Stimulated activated CD8-positive, alpha-beta memory T cell treated with anti-CD3 and anti-CD28 coated beads, Interleukin-4, amount 100 ng/mL, for 1 hour (primary cell): ENCODE measurements around the gene CASP10.

Experiments used
- DNase-seq, 2 donors: peaks; one replicate each; pipeline ENCODE4 v3.0.0-alpha.2; 2020; ENCODE audit warnings: low read depth in 2 of 2, low spot score in 1 of 2

Gene CASP10

DNA sequence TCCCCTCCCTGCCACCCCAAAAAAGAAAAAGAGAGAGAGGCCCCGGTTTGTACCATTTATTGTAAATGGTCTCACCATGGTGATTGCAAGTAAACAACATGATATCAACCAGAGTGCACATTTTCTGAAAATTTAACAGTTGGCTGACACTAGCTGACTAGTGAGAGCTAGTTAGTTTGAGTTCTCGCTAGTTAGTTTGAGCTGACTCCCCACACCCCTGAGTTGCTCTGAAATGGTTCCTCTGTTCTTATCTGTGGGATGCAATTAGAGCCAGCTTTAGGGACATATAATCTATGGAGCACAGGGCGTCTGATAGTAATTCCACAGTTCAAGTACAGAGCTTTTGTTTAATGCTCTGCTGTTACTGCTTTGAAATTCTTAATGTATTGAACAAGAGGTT lies 13.1 kb downstream of the CASP10 start:
- no peak for DNase-seq

DNA sequence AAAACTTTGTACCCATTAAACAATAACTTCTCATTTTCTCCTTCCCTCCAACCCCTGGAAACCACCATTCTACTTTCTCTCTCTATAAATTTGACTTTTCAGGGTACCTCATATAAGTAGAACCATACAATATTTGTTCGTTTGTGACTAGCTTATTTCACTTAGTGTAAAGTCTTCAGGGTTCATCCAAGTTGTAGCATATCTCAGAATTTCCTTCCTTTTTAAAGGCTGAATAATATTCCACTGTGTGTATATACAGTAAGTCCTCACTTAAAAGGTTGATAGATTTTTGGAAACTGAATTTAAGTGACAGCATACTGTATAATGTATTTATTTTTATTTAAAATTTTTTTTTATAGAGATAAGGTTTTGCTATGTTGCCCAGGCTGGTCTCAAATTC lies 13.9 kb downstream of the CASP10 start:
- no peak for DNase-seq

DNA sequence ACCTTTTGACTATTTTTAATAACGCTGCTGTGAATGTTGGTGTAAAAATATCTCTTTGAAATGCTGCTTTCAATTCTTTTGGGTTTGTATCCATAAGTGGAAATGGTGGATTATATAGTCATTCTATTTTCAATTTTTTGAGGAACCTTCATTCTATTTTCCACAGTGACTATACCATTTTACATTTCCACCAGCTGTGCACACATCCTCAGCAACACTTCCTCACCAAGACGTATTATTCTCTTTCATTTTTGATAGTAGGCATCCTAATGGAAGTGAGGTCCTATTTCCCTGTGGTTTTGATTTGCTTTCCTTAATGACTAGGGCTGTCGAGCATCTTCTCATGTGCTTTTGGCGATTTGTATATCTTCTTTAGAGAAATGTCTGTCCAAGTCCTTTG lies 14.8 kb downstream of the CASP10 start:
- no peak for DNase-seq

DNA sequence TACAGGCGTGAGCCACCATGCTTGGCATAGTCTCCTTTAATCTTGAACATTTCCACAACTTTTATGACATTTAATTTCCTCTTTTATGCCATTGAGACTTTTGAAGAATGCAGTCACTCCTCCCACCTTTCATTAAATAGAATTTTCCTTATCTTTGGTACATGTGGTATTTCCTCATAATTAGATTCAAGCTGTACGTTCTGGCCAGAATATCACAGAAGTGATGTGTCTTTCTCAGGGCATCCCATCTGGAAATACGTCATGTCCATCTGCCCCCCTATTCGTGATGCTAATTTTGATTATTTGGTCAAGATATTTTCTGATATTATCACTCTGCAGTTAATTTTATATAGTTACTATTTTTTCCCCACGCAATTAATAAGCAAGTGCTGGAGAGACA lies 16.9 kb downstream of the CASP10 start:
- no peak for DNase-seq

DNA sequence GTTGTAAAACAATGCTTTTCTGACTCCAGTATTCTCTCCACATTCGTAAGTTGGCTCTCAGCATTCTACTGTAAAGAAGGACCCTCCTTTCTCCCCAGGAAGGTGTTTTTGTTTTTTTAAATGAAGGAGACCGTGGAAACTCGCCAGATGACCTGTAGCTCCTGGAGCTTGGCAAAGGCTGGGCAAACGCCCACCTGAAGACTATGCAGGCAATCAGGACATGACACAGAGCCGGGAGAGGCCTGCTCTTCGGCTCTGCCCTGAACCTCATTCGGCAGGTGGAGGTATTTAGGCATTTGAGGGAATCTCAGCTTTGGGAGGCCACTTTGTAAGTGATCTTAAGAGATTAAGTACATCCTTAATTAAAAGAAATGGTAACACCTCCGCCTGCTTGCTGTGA lies 17.4 kb downstream of the CASP10 start:
- no peak for DNase-seq

DNA sequence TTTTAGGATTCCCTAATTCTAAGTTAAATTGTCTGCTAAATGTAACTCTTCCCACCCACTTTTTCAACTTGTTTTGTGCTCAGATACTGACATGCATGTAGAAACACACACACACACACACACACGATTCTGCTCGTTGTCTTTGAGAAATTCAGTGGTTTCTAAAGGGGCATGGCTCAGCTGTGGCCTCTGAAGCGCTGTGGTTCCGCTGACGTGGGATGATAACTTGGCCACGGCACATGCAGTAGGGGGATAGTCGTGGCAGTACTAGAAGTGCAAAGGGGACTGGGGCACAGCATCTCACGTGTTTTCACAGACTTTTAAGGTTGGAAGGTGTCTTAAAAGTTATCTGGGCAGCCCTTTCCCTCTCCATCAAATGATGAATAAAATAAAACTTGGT lies 18.4 kb downstream of the CASP10 start:
- no peak for DNase-seq

DNA sequence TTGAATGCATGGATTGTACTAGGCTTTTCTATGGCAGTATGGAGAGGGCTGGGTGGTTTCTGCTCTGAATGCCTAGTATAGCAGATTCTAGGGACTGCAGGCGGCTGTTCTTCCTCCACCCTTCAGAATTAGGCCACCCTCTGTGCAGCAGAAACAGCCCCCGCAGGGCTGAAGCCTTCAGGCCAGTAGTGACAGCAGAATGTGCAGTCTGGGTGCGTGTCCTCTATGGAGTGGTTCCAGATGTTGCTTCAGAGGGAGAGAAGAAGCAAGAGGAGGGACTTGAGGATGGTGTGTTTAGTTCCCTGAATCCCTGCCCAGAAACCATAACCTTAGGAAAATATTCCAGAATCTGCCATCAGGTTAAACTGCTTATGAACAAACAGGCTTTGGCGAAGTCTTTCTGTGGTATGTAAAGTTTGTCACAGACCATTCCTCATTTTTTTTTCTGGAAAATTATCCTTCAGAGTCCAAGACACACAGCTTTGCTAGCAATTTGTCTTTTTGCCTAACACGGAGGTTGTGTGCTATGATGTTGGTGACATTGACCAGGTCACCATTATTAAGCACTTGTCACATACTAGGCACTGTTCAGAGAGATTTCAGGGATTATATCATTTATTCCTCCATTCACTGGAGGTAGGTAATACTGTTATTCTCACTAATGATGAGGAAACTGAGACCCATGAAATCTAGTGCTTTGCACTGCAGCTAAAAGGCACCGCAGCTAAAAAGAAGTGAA lies 21.1 kb downstream of the CASP10 start:
- no peak for DNase-seq

DNA sequence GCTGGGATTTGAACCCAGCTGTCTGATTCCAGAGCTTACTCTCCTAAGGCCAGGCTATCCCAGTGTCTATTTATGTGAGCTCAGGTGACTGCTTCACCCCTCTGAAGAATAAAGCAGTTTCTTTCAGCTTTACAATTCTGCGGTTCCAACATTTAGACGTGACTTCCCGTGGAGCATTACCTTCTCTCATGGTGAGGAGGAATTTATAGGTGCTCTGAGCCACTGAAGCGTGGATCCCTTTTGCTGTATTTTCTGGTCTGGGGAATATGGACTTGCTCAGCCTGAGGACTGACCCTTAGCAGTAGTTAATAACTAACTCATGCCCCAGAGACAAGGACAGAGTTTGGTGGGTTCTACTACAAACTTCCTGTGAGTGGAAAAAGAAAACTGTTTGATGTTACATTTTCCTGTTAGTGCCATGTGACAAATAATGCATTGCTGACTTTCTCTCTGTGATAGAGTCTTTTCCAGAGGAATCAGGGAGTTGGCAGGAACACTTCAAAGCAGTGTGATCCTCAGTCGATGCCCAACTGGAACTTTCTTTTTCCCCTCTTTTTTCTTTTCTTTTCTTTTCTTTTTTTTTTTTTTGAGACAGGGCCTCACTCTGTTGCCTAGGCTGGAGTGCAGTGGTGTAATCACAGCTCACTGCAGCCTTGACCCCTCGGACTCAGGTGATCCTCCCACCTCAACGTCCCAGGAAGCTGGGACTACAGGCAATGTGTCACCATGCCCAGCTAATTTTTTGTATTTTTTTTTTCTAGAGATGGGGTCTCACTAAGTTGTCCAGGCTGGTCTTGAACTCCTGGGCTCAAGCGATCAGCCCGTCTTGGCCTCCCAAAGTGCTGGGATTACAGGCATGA lies 21.9 kb downstream of the CASP10 start:
- DNase-seq = no peak

DNA sequence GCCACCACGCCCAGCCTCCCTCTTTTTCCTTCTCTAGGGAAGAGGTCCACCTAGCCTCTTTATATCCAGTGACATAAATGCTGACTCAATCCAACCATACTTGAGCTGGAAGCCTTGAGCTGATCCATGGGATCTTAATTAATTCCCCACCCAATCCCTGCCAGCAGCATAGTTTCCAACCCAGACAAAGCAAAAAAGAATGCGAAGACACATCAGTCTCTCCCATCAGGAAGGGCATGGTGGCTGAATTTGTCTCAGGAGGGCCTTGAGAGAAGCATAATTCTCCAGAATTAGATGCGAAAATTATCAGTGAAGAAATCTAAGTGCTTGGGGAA lies 22.5 kb downstream of the CASP10 start:
- DNase-seq = no peak

DNA sequence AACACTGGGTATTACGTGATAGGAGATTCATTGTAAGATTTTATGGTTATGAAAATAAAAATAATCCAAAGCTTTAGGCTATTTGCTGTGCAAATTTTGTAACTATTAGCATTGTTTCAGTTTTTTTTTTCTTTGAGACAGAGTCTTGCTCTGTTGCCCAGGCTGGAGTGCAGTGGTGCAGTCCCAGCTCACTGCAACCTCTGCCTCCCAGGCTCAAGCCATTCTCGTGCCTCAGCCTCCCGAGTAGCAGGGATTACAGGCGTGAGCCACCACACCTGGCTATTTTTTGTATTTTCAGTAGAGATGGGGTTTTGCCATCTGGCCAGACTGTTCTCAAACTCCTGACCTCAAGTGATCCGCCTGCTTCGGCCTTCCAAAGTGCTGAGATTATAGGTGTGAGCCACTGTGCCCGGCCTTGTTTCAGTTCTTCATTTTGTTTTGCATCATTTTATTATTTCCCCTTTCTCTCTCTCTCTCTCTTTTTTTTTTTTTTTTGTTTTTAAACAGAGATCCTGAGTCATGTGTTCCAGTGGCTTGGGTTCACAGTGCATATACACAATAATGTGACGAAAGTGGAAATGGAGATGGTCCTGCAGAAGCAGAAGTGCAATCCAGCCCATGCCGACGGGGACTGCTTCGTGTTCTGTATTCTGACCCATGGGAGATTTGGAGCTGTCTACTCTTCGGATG lies 25.8 kb downstream of the CASP10 start:
- no peak for DNase-seq

DNA sequence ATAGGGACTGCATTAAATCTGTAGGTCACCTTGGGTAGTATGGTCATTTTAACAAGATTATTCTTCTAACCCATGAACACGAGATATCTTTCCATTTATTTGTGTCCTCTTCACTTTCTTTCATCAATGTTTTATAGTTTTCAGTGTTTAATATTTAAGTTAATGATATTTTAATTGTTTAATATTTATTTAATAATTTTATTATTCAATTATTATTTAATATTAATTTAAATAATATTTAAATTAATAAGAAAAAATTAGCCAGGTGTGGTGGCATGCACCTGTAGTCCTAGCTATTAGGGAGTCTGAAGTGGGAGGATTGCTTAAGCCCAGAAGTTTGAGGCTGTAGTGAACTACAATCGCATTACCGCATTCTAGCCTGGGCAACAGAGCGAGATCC lies 33.0 kb downstream of the CASP10 start:
- DNase-seq = no peak

DNA sequence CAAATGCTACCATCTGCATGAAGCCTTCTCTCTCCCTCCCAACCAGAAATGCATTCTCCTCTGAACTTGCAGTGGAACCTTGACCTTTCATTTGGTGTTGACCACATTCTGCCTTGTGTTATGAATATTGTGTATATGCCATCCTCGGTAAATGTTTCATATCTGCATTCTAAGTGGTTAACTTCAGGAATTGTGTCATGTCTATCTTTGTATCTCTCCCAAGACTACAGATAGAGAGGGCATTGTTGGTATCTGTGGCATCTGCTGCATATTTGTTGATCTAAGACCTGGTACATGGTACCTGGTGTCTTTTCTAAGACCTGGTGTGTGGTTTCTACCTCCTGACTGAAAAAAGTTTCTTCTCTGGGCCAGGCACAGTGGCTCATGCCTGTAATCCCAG lies 34.0 kb downstream of the CASP10 start:
- no peak for DNase-seq

DNA sequence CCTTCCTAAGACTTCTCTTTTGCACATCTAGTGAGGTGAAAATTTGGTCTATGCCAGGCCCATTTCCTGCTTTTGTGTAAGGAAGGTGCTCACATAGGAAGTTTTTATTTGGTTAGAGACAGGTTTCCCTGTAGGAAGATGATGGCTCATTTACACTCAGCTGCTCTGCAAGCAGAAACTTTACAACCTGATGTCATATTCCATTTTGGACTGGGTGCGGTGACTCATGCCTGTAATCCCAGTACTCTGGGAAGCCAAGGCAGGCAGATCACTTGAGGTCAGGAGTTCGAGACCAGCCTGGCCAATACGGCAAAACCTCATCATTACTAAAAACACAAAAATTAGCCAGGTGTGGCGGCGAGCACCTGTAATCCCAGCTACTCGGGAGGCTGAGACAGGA lies 35.8 kb downstream of the CASP10 start:
- DNase-seq = no peak

DNA sequence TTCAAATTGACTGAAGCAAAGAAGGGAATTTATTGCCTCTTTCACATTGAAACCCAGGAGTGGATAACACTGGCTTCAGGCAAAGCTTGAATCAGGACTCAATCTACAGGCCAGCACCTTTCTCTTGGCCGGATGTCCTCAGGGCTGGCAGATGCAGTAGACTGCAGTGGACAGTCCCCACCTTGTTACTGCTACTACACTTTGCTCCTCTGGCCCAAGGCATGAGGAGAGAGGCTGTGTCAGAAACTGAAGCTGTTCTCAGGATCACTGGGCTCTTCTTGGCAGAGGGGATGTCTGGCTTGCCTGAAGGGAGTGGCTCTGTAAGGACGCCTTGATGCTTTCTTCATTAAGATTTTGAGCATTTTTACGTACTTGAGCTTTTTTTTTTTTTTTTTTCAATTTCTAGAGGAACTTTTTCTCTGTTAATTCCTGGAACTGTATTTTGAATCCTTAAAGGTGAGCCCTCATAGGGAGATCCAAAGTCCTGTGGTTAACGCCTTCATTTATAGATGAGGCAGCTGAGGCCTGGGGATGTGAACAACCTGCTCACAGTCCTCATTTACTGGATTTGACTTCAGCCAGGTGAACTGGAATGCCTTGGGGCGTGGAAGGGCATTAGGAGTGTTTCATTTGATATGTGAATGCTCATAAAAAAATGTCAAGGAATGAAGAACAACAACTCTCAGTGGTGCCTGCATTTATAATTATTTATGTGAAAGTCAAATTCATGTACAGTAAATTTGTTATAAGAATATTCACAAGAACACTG lies 36.6 kb downstream of the CASP10 start:
- no peak for DNase-seq

DNA sequence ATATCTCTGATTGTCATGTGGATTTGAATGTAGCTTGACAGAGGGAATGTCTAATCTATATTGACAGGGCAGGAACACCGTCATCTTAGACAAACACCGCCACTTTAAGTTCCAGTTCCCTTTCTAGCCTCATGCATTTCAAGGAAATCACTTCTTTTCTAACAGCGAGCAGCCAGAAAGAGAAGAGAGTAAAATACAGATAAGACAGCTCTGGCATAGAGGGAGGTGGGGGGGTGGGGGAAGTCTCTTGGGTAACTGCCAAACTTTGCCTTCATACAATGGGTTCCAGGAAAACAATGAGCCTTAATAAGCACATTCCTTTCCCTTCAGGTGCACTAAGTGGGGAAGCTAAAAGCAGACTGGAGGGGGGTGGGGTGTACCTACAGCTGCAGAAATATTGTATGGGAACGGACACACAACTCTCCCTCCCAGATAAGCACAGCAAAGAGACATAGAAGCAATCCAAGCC lies 37.2 kb downstream of the CASP10 start:
- DNase-seq = no peak

DNA sequence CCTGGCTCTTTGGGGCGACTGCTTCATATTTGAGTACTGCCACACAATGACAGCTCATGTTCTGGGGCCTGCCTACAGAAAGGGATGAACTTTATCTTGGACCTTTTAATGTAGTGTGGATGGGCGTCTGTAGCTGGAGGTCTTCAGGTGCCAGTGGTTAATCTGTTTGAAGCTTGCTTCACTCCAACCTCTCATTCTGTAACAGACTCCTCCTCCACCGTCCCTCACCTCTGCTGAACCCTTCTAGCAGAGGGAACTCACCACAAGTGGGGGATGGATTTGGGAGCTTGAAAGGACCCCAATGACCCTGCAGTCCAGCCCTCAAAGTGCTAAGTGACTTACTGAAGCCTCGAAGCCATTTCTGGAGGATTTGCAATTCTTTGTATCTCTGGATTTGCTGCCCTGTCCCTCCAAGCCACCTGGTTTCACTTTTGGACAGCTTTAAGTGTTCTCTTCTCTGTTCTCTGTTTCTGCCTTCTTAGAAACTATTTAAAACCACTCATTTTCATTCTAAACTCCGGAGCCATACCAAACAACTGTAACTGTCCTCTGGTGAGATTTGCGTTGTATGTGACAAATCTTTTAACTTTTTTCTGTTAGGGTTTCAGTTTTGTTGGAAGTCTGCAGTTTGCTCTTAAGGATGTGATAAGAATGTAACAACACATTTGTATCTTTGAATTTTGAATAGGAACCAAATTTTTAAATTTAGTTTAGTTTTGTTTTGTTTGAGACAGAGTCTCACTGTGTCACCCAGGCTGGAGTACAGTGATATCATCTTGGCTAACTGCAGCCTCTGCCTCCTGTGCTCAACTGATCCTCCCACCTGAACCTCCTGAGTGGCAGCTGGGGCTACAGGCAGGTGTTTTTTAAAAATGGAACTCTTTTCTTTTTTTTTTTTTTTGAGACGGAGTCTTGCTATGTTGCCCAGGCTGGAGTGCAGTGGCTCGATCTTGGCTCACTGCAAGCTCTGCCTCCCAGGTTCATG lies 40.4 kb downstream of the CASP10 start:
- no peak for DNase-seq

DNA sequence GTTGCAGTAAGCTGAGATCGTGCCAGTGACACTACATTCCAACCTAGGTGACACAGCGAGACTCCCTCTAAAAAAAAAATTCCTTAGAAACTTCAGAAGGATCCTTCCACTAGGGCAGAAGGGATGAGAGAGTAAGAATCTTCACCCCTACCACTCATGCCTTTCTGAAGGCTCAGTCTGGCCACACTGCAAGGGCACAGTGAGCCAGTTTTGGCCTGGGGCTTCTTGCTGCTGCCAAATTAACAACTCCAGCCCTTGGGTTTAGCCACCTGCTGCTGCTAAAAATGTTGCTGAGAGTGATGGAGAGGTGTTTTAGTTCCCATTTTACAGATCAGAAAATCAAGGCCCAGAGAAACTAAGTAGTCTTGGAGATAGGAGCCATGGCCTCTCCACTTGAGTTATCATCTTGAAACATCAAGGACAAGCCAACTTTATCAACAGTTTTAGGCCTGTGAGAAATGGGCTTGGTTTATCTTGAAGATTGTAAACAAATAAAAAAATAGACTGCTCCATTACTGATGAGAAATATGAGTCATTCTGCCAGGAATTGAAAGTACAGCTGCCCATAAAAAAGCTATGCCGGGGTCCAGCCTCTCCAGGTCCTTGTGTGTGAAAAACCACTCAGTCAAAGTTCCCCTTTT lies 45.5 kb downstream of the CASP10 start:
- DNase-seq = no peak

DNA sequence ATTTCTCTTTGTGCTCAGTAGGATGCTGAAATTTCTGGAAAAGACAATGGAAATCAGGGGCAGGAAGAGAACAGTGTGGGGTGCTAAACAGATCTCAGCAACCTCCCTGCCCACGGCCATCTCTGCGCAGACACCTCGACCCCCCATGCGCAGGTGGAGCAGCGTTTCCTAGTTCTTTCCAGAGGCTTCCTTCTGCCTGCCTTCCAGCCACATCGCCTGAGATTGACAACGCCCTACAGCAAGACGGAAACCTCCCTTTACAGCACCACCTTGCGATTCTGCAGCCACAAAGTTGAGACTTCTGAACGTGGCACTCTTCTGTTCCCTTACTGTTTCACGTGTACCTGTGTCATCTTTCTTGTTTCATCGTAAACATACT lies 46.0 kb downstream of the CASP10 start:
- DNase-seq = no peak

DNA sequence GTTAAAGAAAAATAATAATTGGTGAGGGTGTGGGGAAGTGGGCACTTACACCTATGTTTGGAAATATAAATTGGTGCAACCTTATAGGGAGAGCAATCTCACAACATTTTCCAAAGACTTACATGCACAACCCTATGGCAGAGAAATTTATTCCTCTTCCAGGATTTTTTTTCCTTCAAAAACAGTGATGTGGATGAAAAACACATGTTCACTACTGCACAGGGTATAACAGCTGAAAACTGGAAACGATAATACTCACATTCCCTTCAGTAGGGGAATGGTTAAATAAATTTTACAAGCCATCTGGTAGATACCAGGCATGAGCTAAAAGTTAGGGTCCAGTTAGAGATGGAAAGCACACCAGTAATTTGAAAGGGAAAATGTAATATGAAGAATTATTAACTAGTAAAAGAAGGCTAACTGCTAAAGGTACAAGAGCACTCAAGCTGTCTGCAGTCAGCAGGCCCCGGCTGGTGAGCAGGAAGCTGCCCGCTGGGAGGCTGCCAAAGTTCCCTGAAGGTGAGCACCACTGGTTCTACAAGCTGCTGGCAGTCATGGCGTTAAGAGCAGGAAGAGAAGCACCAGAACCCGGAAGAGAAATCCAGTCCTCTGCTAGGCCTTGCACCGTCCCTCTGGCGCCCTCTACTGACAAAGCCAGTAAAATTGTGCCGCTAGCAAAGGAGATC lies 49.0 kb downstream of the CASP10 start:
- DNase-seq = peak; percentile 78
